ENCODE measurements around the gene FCHO1. TPM values are rescaled to one million over a fixed set of nuclear protein-coding genes. Genes with fewer than 3 reads are reported as not detected.

FCHO1 gene
- total and polyA plus RNA-seq, 2 experiments from 2014 or later: 18.5 to 42.3 TPM

DNA sequence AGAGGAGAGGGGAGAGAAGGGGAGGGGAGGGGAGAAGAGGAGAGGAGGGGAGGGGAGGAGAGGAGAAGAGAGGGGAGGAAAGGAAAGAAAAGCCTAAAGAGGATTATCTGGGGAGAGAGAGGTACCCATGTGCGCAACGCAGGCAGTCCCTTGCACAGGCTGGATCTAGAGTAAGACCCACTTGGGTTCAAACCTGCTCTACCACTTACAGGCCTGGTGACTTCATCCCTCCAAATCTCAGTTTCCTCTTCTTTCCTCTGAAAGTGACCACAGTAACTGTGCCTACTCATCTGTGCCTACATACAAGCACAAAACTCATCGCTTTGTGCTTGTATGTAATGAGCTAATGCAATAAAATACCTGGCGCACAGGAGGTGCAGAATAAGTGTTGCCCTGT is 32.7 kb upstream of the FCHO1 start (continued):
- TF ChIP-seq, protein P1, sequence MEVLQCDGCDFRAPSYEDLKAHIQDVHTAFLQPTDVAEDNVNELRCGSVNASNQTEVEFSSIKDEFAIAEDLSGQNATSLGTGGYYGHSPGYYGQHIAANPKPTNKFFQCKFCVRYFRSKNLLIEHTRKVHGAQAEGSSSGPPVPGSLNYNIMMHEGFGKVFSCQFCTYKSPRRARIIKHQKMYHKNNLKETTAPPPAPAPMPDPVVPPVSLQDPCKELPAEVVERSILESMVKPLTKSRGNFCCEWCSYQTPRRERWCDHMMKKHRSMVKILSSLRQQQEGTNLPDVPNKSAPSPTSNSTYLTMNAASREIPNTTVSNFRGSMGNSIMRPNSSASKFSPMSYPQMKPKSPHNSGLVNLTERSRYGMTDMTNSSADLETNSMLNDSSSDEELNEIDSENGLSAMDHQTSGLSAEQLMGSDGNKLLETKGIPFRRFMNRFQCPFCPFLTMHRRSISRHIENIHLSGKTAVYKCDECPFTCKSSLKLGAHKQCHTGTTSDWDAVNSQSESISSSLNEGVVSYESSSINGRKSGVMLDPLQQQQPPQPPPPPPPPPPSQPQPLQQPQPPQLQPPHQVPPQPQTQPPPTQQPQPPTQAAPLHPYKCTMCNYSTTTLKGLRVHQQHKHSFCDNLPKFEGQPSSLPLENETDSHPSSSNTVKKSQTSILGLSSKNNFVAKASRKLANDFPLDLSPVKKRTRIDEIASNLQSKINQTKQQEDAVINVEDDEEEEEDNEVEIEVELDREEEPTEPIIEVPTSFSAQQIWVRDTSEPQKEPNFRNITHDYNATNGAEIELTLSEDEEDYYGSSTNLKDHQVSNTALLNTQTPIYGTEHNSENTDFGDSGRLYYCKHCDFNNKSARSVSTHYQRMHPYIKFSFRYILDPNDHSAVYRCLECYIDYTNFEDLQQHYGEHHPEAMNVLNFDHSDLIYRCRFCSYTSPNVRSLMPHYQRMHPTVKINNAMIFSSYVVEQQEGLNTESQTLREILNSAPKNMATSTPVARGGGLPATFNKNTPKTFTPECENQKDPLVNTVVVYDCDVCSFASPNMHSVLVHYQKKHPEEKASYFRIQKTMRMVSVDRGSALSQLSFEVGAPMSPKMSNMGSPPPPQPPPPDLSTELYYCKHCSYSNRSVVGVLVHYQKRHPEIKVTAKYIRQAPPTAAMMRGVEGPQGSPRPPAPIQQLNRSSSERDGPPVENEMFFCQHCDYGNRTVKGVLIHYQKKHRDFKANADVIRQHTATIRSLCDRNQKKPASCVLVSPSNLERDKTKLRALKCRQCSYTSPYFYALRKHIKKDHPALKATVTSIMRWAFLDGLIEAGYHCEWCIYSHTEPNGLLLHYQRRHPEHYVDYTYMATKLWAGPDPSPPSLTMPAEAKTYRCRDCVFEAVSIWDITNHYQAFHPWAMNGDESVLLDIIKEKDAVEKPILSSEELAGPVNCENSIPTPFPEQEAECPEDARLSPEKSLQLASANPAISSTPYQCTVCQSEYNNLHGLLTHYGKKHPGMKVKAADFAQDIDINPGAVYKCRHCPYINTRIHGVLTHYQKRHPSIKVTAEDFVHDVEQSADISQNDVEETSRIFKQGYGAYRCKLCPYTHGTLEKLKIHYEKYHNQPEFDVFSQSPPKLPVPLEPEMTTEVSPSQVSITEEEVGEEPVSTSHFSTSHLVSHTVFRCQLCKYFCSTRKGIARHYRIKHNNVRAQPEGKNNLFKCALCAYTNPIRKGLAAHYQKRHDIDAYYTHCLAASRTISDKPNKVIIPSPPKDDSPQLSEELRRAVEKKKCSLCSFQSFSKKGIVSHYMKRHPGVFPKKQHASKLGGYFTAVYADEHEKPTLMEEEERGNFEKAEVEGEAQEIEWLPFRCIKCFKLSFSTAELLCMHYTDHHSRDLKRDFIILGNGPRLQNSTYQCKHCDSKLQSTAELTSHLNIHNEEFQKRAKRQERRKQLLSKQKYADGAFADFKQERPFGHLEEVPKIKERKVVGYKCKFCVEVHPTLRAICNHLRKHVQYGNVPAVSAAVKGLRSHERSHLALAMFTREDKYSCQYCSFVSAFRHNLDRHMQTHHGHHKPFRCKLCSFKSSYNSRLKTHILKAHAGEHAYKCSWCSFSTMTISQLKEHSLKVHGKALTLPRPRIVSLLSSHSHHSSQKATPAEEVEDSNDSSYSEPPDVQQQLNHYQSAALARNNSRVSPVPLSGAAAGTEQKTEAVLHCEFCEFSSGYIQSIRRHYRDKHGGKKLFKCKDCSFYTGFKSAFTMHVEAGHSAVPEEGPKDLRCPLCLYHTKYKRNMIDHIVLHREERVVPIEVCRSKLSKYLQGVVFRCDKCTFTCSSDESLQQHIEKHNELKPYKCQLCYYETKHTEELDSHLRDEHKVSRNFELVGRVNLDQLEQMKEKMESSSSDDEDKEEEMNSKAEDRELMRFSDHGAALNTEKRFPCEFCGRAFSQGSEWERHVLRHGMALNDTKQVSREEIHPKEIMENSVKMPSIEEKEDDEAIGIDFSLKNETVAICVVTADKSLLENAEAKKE (CRISPR knock-in tag; IDR thresholded peaks at IDR 0.05): no peak

DNA sequence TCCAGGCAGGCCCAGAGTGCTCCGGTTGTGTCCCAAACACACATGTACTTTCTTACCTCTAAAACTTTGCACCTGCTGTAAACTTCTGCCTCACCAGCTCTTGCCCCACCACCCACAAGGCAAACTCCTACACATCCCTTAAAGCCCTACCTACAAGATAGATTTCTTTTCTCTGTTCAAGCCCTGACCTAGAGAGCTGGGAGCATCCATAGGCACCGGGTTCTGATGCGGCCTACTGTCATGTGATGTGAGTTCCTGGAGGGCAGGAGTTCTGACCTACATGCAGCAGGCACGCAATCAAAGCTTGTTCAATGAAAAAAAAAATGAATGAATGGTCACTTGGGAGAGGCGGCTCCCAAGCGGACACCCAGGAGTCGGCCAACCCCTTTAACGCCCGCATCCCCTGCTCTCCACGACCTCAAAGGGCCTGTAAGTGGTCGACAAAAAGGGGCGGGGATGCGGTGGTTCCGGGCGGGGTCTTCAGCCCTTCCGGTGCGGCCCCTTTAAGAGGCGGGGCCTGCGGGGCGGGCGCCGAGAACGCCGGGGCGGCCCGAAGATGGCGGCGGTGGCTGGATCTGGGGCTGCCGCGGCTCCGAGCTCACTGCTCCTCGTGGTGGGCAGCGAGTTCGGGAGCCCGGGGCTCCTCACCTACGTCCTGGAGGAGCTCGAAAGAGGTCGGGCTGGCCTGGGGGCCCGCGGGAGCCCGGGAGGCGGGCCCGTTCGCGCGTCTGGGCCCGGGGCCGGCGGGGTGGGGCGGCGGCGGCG is 32.1 kb upstream of the FCHO1 start, which contains the start of gene MAP1S:
Gene MAP1S (plus strand): TSS at position 534 of the 765 bp plus-strand sequence. CDS start 23 bp downstream, at position 557.
- Histone ChIP-seq H3K79me2 (replicated peaks; ENCODE audit: insufficient read depth) (peaks cover 32% of the 10 kb centered on the region), H3K36me3 (ENCODE audit: insufficient read depth) (no peaks in the 10 kb centered on the region), H3K9me2 (ENCODE audit: insufficient read depth) (no peaks in the 10 kb centered on the region), H3F3A (replicated peaks; ENCODE audit: low read depth) (0 out of 2 replicates have a peak, but pooled peaks cover 5% of the 10 kb centered on the region), H3K27ac (ENCODE audit: low read depth) (peak within 1 kb of the TSS; percentile 66; the same call in 1 of the 2 replicates), H4K20me1 (replicated peaks; ENCODE audit: insufficient read depth) (peaks cover 18% of the 10 kb centered on the region), H3K4me3 (peak within 1 kb of the TSS; percentile 91), H3K4me1 (ENCODE audit: insufficient read depth) (peaks cover 14% of the 10 kb centered on the region; the same call in 1 of the 2 replicates), H3K4me2 (peak within 1 kb of the TSS; percentile 94), H2AFZ (peak within 1 kb of the TSS; percentile 94; the same call in 1 of the 2 replicates), H3K27me3 (ENCODE audit: insufficient read depth) (no peaks in the 10 kb centered on the region)
- Mint-ChIP-seq H3K4me3 (peak within 1 kb of the TSS; percentile 83), H3K36me3 (ENCODE audit: low read depth) (peaks cover 20% of the 10 kb centered on the region), H3K4me1 (peaks cover 29% of the 10 kb centered on the region), H3K9me3 (no peaks in the 10 kb centered on the region), H3K27me3 (ENCODE audit: insufficient read depth, low read depth, poor library complexity) (peaks cover 7% of the 10 kb centered on the region), H3K27ac (peak within 1 kb of the TSS; percentile 71)
- ATAC-seq (peak; percentile 93), DNase-seq (ENCODE audit: low spot score) (peak; percentile 95)
- TF ChIP-seq STAT1 (IDR thresholded peaks at IDR 0.05; ENCODE audit: unreplicated experiment) (no peak), POLR2AphosphoS5 (IDR thresholded peaks at IDR 0.05; ENCODE audit: low read depth) (peak; percentile 90), NANOG (IDR thresholded peaks at IDR 0.05; ENCODE audit: borderline replicate concordance) (0 out of 2 replicates have a peak, but pooled peaks have one; percentile 11), JUNB (IDR thresholded peaks at IDR 0.05; ENCODE audit: unreplicated experiment) (no peak)
- TF ChIP-seq, protein P2, sequence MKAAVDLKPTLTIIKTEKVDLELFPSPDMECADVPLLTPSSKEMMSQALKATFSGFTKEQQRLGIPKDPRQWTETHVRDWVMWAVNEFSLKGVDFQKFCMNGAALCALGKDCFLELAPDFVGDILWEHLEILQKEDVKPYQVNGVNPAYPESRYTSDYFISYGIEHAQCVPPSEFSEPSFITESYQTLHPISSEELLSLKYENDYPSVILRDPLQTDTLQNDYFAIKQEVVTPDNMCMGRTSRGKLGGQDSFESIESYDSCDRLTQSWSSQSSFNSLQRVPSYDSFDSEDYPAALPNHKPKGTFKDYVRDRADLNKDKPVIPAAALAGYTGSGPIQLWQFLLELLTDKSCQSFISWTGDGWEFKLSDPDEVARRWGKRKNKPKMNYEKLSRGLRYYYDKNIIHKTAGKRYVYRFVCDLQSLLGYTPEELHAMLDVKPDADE (IDR thresholded peaks at IDR 0.05): 0 out of 2 replicates have a peak, but pooled peaks have one; percentile 28

All from GM23338 (cell line).